Left lobe of liver (tissue), 2 donors: ENCODE data around the gene TET2. TPM values are rescaled to one million over a fixed set of nuclear protein-coding genes. Genes with fewer than 3 reads are reported as not detected.

Experiments used
- ATAC-seq: fragments of 200-7000 bp; cut with Tn5 transposase; one replicate; pipeline ENCODE4 v1.9.1; 2020; ENCODE audit warnings: mild to moderate bottlenecking, moderate library complexity
- DNase-seq: peaks from one replicate; pipeline ENCODE4 v3.0.0-alpha.2; 2020; ENCODE audit warnings: low spot score
- total RNA-seq: library from RNA; stranded (reverse); gene quantifications from one replicate; pipeline ENCODE4 v1.2.1, GENCODE V29; 2021
- donor health status: DM: no; HTN: no; CAD: no; lungs with moderate emphysema.
- donor health status: DM: no; HTN: yes; CAD: no.

Gene TET2
- total RNA-seq, 1 donor from 2014 or later, result 6.3 TPM

GRCh38 chr4:105140684-105141490, 5.8 kb upstream of the TET2 start:
- DNase-seq, result no peak
- ATAC-seq, result peak; percentile 94

- DNase-seq (no peak), ATAC-seq (no peak)
Observed at GRCh38 chr4:105145156-105145902, 1.3 kb upstream of the TET2 start.

GRCh38 chr4:105145903-105146275, 787 bp upstream of the TET2 start:
- DNase-seq (no peak), ATAC-seq (peak; percentile 20)

GRCh38 chr4:105147016-105147552, 408 bp downstream of the TET2 start:
- DNase-seq, result no peak
- ATAC-seq, result peak; percentile 4

GRCh38 chr4:105147553-105148161, 981 bp downstream of the TET2 start:
- ATAC-seq (peak; percentile 13), DNase-seq (peak; percentile 47)

- no peak for DNase-seq
- no peak for ATAC-seq
Observed at GRCh38 chr4:105148356-105148755, 1.7 kb downstream of the TET2 start.

GRCh38 chr4:105148776-105149175, 2.1 kb downstream of the TET2 start:
- ATAC-seq (no peak), DNase-seq (no peak)

- DNase-seq, result no peak
- ATAC-seq, result peak; percentile 33
Observed at GRCh38 chr4:105149771-105150170, 3.1 kb downstream of the TET2 start.

GRCh38 chr4:105150503-105150902, 3.8 kb downstream of the TET2 start:
- ATAC-seq (no peak), DNase-seq (no peak)

- ATAC-seq (no peak), DNase-seq (no peak)
Observed at GRCh38 chr4:105153749-105154148, 7.1 kb downstream of the TET2 start.

GRCh38 chr4:105154576-105154975, 7.9 kb downstream of the TET2 start:
- ATAC-seq (no peak), DNase-seq (no peak)

GRCh38 chr4:105155426-105155825, 8.8 kb downstream of the TET2 start:
- ATAC-seq (no peak), DNase-seq (no peak)

GRCh38 chr4:105158837-105159236, 12.2 kb downstream of the TET2 start:
- ATAC-seq, result peak; percentile 98
- DNase-seq, result peak; percentile 86

- DNase-seq, result no peak
- ATAC-seq, result no peak
Observed at GRCh38 chr4:105162123-105162796, 15.6 kb downstream of the TET2 start.

- ATAC-seq (no peak), DNase-seq (no peak)
Observed at GRCh38 chr4:105164548-105164947, 17.9 kb downstream of the TET2 start.

- ATAC-seq, result no peak
- DNase-seq, result no peak
Observed at GRCh38 chr4:105166066-105166465, 19.4 kb downstream of the TET2 start.

GRCh38 chr4:105170711-105171110, 24.0 kb downstream of the TET2 start:
- ATAC-seq (no peak), DNase-seq (no peak)

GRCh38 chr4:105171912-105172311, 25.2 kb downstream of the TET2 start:
- peak; percentile 29 for ATAC-seq
- DNase-seq, result no peak

- DNase-seq, result no peak
- ATAC-seq, result peak; percentile 11
Observed at GRCh38 chr4:105174098-105174497, 27.4 kb downstream of the TET2 start.

GRCh38 chr4:105179539-105180401, 33.1 kb downstream of the TET2 start:
- ATAC-seq, result peak; percentile 93
- DNase-seq, result no peak
